Epithelial cell of proximal tubule (primary cell): Measurements from ENCODE around the gene SP100. TPM values are rescaled to one million over a fixed set of nuclear protein-coding genes. Genes with fewer than 3 reads are reported as not detected.

Experiments
- DNase-seq: peaks from one replicate; pipeline ENCODE4 v3.0.0-alpha.2; 2011; ENCODE audit warnings: low read depth
- H3K4me3 ChIP-seq: 2 replicates; pipeline ENCODE4 v1.5.1; 2011; ENCODE audit warnings: low read depth, mild to moderate bottlenecking, low read length
- CTCF ChIP-seq: conservative IDR thresholded peaks from 2 replicates; pipeline ENCODE4 v1.5.1; 2012; ENCODE audit warnings: low read depth, mild to moderate bottlenecking, low read length
- total RNA-seq: library from RNA; depleted of rRNA; stranded (reverse); fragments of >200 nt; gene quantifications from 2 replicates; pipeline ENCODE4 v1.2.3, GENCODE V29; 2015

Gene SP100
- total RNA-seq, 1 donor from 2014 or later, result 30.3 TPM

GRCh38 chr2:230492107-230492506 is 76.1 kb downstream of the SP100 start:
- H3K4me3 ChIP-seq, result no peak overlapping the region
- TF ChIP-seq CTCF, result no peak
- no peak for DNase-seq

GRCh38 chr2:230494980-230495379 is 79.0 kb downstream of the SP100 start:
- no peak for TF ChIP-seq CTCF
- H3K4me3 ChIP-seq, result no peak overlapping the region
- no peak for DNase-seq

- TF ChIP-seq CTCF, result no peak
- H3K4me3 ChIP-seq, result no peak overlapping the region
- DNase-seq, result no peak
These were observed 80.9 kb downstream of the SP100 start for GRCh38 chr2:230496891-230497290.

- no peak for TF ChIP-seq CTCF
- no peak for DNase-seq
- H3K4me3 ChIP-seq, result no peak overlapping the region
These were observed 82.6 kb downstream of the SP100 start for GRCh38 chr2:230498506-230499107.

- no peak overlapping the region for H3K4me3 ChIP-seq
- DNase-seq, result no peak
- no peak for TF ChIP-seq CTCF
These were observed 86.6 kb downstream of the SP100 start for GRCh38 chr2:230502593-230502992.

- DNase-seq, result no peak
- H3K4me3 ChIP-seq, result no peak overlapping the region
- no peak for TF ChIP-seq CTCF
These were observed 87.8 kb downstream of the SP100 start for GRCh38 chr2:230503798-230504197.

- no peak for DNase-seq
- TF ChIP-seq CTCF, result no peak
- no peak overlapping the region for H3K4me3 ChIP-seq
These were observed 89.2 kb downstream of the SP100 start for GRCh38 chr2:230505162-230505561.
